GM18519 (cell line): ENCODE results near the gene FAHD2A.
A peak's percentile ranks its signal among the peaks of the same experiment; 100 is the strongest.
"Not testable (repeated sequence)": the region's sequence is repeated elsewhere in the genome, so short reads cannot be mapped to it uniquely, and the experiment has no call there.

ENCODE experiments used
- ATAC-seq: cut with Tn5 transposase; IDR thresholded peaks from one replicate; pipeline ENCODE4 v1.9.1; 2021; ENCODE audit warnings: mild to moderate bottlenecking, moderate library complexity; ENCODE audit not compliant: unreplicated experiment, low FRiP score

The FAHD2A gene, protein sequence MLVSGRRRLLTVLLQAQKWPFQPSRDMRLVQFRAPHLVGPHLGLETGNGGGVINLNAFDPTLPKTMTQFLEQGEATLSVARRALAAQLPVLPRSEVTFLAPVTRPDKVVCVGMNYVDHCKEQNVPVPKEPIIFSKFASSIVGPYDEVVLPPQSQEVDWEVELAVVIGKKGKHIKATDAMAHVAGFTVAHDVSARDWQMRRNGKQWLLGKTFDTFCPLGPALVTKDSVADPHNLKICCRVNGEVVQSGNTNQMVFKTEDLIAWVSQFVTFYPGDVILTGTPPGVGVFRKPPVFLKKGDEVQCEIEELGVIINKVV

DNA sequence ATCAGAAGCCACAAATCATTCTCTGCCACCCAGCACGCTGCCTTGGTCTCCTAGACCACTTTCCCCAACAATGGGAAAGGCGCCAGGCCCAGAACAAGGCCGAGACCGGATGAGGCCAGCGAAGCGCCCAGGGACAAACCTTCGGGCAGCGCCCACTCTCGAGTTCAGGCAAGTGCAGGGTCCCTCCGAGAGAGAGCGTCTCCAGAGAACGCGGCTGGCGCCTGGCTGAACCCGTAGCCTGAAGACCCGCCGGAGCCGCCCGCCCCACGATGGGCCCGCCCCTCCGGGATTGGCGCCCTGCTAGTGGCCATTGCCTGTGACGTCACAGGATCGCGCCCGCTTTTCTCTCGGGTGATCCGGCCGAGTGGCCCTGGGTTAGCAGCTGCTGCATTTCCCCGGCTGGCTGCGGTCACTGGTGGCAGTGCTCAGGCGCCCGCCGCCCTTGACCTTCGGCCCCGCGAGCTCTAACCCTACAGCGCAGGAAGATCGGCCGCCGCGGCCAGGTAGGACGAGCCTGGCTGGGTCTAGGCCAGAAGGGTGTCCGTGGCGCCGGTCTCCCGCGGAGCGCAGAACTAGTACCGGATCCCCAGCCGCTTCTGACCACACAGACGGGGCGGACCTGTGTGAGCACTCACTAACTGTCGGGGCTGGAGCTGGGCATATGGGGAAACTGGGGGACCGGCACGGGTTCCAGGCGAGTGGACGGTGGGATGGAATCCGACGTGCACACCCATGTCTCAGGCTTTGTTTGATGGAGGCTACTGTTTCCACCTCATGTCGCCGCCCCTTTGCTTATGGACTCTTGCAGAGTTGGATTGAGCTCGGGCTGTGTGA, at the start of gene FAHD2A:
Gene FAHD2A (plus strand): TSS at position 339 of the 834 bp plus-strand sequence. CDS start 2,851 bp downstream, outside the sequence.
- ATAC-seq, result peak; percentile 82

DNA sequence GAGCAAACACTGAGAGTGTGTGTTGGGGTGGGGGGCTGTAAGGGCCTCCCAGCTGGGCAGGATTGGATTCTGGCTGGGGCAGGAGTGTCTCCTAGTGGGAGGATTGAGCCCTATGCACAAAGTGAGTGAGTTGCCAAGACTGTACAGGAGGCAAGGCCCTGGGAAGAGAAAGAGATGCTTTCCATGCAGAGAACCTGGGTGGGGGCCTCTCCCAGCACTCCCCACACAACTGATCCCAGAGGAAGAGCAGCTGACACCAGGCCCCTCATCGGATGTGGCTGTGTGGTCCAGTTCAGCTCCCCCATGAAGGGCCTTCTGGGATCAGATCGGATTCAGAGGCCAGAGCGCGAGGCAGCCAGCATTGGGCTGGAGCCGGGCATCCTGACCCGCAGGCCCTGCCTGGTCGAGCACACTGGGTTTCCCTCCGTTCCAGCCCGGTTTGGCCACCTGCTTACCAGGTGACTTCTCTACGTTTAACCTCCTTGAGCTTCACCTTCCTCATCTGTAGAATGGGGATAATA, 49.4 kb upstream of the FAHD2A start:
- no peak for ATAC-seq

DNA sequence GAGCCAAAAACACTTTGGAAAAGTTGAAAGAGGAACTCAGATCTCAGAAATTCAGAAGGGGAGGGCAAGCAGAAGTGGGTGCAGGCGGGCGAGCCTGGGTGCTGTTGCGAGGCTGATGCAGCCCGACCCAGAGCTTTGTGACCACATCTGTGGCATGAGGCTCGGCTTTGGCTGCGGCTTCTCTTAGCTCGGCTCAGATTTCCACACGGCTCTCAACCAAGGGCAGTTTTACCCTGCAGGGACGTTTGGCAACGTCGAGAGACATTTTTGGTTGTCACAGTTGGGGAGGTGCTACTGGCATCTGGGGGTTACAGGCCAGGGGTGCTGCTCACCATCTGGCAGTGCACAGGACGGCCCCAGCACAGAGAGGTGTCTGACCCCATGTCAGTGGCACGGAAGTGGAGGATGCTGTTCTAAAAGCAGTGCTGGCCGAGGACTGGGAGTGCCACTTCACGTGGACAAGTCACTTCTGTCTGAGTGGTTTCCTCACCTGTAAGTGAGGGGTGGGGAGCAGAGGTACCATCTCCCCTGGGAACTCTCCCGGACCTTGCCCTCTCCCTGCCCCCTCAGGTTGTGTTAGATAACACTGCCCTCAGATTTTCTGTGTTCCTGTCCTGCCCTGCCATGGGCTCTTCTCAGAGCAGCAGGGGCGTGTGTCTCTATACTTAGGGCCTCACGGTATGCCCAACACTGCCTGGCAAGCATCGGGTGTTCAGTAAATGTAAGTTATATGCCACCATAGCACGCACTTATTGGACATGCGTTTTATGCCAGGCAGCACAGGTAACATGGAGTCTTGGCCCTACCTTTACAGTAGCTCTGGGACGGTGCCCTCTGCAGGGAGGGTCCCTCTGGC, 48.7 kb upstream of the FAHD2A start:
- ATAC-seq, result no peak

DNA sequence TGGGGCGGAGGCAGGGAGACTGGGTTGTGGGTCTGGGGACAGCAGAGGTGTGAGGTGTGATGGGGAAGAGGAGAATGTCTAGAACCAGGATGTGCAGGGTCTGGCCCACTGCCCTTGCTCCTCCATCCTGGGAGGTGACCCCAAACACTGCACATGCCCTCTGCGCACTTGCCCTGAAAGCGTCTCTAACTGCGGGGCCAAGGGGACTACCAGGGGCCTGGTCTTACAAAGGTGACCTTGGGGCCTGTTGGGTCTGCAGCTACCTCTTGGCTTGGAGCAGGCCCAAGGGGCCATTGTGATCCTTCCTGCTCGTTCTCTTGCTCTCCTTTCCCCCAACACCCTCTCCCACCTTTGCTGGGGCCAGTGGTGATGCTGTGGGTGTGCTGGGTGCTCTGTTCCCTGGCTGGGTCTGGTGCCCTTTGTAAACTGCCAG, 48.0 kb upstream of the FAHD2A start:
- no peak for ATAC-seq

DNA sequence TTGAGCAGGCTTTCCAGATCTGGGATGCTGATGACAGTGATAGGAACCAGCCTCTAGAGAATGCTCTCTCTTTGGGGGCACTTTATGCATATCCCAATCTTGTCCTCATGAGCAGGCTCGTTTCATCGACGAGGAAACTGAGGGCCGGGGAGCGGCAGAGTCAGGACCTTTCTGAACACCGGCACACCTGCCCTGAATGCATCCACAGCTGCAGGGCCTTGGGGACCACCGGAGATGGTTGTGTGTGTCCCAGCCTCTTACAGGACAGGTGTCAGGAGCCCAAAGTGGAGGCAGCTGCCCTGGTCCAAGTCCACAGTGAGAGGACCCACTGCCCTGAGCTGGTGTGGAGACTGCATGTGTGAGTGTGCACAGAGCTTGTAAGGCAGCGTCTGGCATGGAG, 47.6 kb upstream of the FAHD2A start:
- ATAC-seq, result no peak

DNA sequence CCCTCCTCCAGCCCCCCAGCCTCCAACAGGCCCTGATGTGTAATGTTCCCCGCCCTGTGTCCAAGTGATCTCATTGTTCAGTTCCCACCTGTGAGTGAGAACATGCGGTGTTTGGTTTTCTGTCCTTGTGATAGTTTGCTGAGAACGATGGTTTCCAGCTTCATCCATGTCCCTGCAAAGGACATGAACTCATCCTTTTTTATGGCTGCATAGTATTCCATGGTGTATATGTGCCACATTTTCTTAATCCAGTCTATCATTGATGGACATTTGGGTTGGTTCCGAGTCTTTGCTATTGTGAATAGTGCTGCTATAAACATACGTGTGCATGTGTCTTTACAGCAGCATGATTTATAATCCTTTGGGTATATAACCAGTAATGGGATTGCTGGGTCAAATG, 47.0 kb upstream of the FAHD2A start:
- not testable (repeated sequence) for ATAC-seq

DNA sequence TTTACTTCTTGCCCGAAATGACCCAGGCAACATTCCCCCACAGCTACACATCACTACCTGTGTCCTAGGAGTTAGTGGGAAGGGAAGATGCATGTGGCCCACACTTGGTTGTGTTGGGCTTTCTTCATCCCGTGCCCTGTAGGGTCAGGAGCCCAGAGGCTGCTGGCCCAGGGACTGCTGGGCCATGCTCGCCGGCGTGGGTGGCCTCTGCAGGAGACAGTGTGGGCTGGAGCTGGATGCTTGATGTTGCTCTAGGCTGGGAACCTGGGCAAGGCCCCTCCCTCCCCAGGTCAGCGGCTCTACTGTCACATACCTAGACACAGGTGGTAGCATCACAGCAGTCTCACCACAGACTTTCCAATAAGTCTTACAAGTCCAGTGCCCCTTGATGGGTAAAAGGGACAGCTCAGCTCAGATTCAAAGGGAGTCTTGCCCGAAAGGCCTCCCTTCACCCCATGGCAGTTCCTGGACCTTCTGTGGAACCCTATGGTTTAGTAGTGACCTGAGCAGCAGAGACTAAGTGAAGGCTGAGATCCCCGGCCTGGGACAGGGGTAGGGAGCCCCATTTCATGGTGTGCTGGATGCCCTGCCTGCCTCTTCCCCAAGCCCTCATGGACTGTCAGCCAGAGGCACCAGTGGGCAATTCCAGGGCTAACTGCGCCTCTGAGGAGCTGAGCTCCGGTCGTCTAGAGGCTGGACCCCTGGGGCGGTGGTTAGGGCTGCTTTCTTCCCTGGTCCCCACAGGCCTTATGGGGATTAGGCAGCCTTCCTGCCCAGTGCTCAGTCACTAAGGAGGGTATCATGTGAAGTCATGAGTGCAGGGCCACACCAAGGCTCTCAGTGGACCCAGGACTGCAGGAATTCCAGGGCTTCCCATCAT, 45.4 kb upstream of the FAHD2A start:
- no peak for ATAC-seq

DNA sequence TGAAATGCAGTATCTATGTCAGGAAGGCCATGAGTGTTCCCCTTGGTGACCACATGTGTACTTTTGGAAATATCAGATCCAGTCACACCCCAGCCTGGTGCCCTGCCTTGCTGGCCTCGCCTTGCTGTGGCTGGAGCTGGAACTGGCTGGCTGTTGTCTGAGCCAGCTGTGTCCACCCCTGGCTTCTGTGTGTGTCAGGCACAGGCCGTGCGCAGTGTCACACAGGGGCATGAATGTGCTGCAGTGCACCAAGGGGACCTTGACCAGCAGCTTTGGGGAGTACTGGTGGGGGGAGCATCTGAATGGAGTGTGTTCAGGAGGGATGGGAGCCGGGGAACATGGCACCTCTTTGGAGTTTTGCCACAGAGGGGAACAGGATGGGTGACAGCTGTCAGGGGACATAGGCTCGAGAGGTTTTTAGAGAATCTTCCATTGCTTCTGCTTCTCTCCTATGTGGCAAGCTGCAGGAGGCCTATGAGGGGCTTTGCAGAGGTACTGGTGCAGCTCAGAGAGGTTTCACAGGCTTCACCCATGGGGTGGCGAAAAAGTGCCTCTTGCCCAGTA, 44.7 kb upstream of the FAHD2A start:
- no peak for ATAC-seq

DNA sequence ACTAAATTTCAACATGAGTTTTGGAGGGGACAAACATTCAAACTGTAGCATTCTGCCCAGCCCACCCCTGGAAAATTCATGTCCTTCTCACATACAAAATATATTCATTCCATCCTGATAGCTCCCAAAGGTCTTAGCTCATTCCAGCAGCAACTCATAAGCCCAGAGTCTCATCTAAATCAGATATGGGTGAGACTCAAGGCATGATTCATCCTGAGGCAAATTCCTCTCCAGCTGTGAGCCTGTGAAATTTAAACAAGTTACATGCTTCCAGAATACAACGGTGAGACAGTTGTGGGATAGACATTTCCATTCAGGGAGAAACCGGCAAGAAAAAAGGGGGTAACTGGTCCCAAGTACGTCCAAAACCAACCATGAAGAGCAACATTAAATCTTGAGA, 43.5 kb upstream of the FAHD2A start:
- ATAC-seq, result no peak

DNA sequence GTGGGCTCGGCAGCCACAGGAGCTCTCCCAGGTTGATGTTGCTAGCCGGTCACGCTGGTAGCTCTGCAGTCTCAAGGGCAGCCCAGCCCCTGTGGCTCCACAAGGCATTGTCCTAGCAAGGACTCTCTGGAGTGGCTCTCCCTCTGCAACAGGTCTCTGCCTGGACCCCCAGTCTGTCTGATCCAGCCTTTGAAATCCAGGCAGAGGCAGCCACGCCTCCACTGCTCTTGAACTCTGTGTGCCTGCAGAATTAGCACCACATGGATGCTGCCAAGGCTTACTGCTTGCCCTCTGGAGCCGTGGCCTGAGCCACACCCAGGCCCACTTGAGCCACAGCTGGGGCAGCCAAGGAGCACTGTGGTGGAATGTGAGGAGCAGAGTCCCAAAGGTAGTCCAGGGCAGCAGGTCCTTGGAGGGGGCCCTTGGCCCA, 43.0 kb upstream of the FAHD2A start:
- ATAC-seq, result no peak

DNA sequence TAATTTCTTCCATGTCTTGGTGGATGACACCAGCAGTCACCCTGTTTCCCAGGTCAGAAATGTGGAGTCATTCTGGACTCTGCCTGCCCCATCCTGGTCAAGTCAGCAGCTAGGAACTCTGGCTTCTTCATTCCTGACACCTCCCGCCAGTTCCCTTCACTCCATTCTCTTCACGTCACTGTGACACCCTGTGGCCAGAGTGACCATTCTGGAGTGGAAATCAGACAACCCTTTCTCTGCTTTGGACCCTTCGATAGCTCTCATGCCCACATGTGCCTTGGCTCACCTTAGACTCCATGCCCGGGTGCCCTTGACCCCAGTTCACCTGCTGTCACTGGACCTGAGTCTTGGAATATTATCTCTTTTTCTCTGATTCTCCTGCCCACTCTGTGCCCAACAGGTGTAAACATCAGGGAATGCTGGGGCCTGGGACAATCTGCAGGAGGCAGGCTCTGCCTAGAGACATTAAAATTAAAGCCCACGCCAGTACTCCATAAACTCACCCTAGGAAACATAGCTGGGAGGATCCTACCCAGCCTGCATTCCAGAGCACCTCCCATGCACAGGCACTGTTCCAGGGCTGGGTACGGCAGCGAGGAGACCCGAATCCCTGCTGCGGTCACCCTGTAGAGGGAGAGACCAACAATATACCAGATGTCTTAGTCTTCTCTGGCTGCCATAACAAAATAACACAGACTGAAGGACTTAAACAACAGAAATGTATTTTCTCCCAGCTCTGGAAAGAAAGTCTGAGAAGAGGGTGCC, 41.1 kb upstream of the FAHD2A start:
- no peak for ATAC-seq

DNA sequence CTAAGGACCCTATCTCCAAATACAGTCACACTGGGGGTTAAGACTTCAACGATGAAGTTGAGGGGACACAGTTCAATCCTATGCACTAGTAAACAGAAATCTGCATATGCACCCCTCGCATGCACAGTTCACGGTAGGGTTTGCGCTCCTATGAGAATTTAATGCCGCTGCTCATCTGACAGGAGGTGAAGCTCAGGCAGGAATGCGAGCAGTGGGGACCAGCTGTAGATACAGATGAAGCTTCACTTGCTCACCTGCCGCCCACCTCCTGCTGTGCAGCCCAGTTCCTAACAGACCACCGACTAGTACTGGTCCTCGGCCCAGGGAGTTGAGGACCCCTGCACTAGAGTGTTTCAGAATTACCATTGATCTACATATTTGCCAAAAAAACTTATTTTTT, 40.0 kb upstream of the FAHD2A start:
- no peak for ATAC-seq

DNA sequence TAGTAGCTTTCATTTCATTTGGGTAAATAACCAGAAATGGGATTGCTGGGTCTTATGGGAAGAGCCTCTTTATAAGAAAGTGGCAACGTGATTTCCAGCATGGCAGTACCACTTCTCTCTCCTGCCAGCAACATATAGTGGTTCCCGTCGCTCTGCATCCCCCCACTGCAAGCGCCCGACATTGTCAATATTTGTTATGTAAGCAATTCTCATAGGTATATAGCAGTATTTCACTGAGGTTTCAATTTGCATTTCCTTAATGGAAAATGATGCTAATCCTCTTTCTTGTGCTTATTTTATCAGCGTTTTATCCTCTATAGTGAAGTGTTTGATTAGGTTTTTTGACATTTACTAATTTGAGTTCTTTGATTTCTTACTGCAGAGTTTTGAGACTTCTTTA, 36.0 kb upstream of the FAHD2A start:
- ATAC-seq, result no peak

DNA sequence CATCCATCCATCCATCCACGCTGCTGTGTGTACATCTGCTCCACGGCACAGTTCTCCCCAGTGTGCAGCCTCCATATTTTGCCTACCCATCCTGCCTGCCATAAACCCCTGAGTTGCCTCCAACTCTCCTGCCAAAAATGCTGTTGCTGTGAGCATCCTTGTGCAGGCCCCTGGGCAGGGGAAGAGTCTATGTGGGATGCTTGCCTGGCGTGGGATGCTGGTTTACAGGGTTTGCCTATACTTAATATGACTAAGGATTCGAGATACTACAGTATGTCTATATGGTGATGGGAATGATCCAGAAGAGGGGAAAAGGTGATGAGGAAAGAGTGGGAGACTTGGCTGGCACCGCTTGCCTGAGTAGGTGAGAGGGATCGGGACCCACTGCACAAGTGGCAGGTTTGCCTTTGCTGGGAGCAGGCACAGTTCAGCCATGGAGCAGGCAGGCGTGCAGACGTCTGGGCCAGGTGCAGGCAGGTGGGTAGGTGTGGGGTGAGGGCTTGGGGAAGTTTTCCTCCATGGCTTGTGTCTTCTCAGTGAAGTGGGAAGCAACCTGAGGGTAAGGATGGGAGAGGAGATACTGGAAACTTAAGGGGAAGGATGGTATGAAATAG, 30.2 kb upstream of the FAHD2A start:
- ATAC-seq, result no peak

DNA sequence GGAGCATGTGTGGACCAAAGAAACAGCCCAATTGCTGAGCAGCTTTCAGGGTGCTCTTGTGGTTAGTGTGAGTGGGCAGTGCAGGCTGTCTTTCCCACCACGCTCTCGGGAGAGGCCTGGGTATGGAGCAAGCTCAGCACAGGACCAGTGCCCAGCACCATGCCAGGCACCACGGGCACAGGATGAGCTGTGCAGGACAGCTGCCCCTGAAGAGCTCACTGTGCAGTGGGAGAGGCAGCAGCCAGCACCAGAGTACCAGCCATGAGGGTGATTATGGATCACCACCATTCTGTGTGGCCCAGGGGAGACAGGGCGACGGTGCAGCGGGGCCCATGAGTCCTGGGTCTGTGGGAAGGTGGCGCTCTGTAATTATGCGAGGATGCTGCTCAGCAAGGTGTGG, 29.7 kb upstream of the FAHD2A start:
- ATAC-seq, result no peak

DNA sequence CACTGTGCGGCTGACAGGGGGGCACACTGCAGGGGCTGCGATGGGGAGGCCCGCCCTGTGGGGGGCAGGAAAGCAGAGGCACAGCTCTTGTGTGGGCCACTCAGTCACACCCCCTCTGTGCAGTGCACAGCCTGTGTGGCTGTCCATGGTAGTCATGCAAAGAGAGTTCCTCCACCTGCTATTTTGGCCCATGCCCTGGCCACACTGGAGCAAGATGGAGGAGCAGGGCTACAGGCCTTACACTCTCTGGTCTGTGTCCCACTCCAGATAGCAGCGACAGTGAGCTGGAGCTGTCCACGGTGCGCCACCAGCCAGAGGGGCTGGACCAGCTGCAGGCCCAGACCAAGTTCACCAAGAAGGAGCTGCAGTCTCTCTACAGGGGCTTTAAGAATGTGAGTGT, 28.5 kb upstream of the FAHD2A start:
- no peak for ATAC-seq

DNA sequence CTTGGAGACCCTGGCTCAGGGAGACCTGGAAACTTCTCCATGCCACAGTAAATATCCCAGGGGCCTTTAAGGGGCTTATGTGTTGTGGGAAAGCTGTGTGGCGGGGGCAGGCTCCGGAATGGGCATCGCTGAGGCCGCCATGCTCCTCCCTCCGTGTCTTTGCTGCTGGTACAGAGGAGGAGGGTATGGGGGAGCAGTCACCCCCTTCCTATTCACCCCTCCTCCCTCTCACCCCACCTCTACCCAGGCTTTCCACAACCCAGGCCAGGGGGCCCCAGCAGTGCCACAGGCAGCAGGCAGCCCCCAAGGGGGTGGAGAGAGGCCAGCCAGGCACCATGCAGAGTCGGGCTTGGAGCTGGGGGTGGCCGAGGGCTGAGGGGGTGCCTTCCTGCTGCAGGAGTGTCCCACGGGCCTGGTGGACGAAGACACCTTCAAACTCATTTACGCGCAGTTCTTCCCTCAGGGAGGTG, 28.0 kb upstream of the FAHD2A start:
- ATAC-seq, result no peak

DNA sequence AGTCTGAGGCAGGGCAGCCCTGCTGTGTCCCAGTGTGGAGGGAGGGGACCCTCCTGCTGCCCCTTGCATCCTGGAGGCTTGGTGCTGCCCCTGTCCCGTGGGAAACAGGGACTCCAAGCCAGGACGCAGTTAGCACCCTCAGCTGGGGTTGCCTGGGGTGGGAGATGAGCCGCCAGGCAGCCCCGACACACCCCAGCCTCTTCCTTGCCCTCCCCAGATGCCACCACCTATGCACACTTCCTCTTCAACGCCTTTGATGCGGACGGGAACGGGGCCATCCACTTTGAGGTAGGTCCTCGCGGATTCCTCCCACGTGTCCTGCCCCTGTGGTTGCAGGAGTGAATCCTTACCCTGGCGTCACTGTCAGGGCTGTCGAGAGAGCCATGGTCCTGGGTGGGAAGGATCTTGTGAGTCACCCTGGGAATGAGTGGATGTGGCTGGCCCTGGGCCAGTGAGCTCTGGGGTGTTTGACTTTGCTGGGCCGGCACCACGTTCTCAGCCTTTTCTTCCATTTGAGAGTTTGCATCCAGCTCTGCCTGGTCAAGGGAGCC, 27.5 kb upstream of the FAHD2A start:
- ATAC-seq, result no peak
